Choroid plexus epithelial cell (primary cell): Measurements from ENCODE around the gene BCO1.

Experiments
- DNase-seq: peaks from one replicate; pipeline ENCODE4 v3.0.0-alpha.2; 2010; ENCODE audit warnings: low read depth
- H3K4me3 ChIP-seq: 2 replicates; pipeline ENCODE4 v1.5.1; 2011; ENCODE audit warnings: low read depth, mild to moderate bottlenecking, control low read depth, low read length, moderate library complexity
- CTCF ChIP-seq: conservative IDR thresholded peaks from 2 replicates; pipeline ENCODE4 v1.5.1; 2011; ENCODE audit warnings: low read depth, mild to moderate bottlenecking, control low read depth, inconsistent platforms, low read length, moderate library complexity

The BCO1 gene

GRCh38 chr16:81279392-81279791 lies 40.9 kb downstream of the BCO1 start:
- H3K4me3 ChIP-seq = no peak overlapping the region
- TF ChIP-seq CTCF = no peak
- DNase-seq = peak; percentile 55

GRCh38 chr16:81280393-81280792 lies 41.9 kb downstream of the BCO1 start:
- H3K4me3 ChIP-seq = no peak overlapping the region
- peak; percentile 4 for DNase-seq
- no peak for TF ChIP-seq CTCF

- H3K4me3 ChIP-seq = no peak overlapping the region
- DNase-seq = no peak
- TF ChIP-seq CTCF = no peak
Measured at GRCh38 chr16:81283044-81283443, 44.6 kb downstream of the BCO1 start.

DNA sequence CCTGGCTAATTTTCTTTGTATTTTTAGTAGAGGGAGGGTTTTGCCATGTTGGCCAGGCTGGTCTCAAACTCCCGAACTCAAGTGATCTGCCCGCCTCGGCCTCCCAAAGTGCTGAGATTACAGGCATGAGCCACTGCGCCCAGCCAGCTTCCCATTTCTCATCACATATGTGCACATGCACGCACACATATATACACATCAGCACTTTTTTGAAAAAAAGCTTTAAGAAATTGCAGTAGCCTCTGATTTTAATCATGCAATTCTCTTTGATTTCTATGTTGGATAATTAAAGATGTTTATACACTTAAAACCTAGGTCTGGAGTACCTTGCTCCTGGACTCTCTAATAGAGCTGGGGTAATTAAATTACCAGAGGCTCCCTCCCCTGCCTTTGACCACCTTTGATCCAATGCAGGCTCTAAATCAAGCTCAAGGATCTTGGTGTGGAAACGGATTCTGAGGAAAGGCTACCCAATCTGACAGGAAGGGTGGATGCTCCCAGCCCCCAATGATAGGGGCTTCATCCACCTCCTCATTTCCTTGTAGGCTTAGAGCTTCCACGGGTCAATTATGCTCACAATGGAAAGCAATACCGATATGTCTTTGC lies 46.6 kb downstream of the BCO1 start:
- no peak for TF ChIP-seq CTCF
- H3K4me3 ChIP-seq = no peak overlapping the region
- no peak for DNase-seq

GRCh38 chr16:81286190-81286589 lies 47.7 kb downstream of the BCO1 start:
- no peak for TF ChIP-seq CTCF
- H3K4me3 ChIP-seq = no peak overlapping the region
- DNase-seq = no peak

- DNase-seq = no peak
- no peak for TF ChIP-seq CTCF
- H3K4me3 ChIP-seq = no peak overlapping the region
Measured at GRCh38 chr16:81291117-81291516, 52.6 kb downstream of the BCO1 start.

GRCh38 chr16:81292936-81293335 lies 54.4 kb downstream of the BCO1 start:
- no peak overlapping the region for H3K4me3 ChIP-seq
- no peak for DNase-seq
- TF ChIP-seq CTCF = no peak
